ENCODE results near the gene STARD13.

- TF ChIP-seq MAX (IDR thresholded peaks at IDR 0.05), result no peak
- no peak for TF ChIP-seq CEBPB (IDR thresholded peaks at IDR 0.05)
- TF ChIP-seq EP300 (IDR thresholded peaks at IDR 0.05; ENCODE audit: borderline replicate concordance), result no peak
- no peak for TF ChIP-seq TEAD4 (IDR thresholded peaks at IDR 0.05)
- TF ChIP-seq ZBTB7A (IDR thresholded peaks at IDR 0.05; ENCODE audit: low read depth), result no peak
- TF ChIP-seq FOXM1 (IDR thresholded peaks at IDR 0.05; ENCODE audit: borderline replicate concordance, low read depth), result no peak
- TF ChIP-seq TAF1 (IDR thresholded peaks at IDR 0.05; ENCODE audit: low read depth), result no peak
- no peak for TF ChIP-seq CREB1 (IDR thresholded peaks at IDR 0.05; ENCODE audit: low read depth)
- TF ChIP-seq TCF12 (IDR thresholded peaks at IDR 0.05; ENCODE audit: low read depth), result no peak
- no peak for TF ChIP-seq YY1 (IDR thresholded peaks at IDR 0.05; ENCODE audit: low read depth)
- no peak for TF ChIP-seq RAD21 (IDR thresholded peaks at IDR 0.05; ENCODE audit: low read depth)
- TF ChIP-seq NFIC (IDR thresholded peaks at IDR 0.05), result no peak
- no peak for TF ChIP-seq REST (IDR thresholded peaks at IDR 0.05; ENCODE audit: low read depth)
These were observed 126.7 kb downstream of the STARD13 start for GRCh38 chr13:33158816-33159215.

Data from Ishikawa (cell line).